A549 (cell line): ENCODE measurements around the gene USP24.

Experiments
- BHLHE40 ChIP-seq: IDR thresholded peaks from 2 replicates; pipeline ENCODE4 v1.6.1; 2012; ENCODE audit warnings: low read depth, low read length, inconsistent platforms
- HOXA7 ChIP-seq: fragments of 250-450 bp; sonication (Bioruptor Pico); IDR thresholded peaks from 2 replicates; pipeline ENCODE4 v1.5.0; 2020; ENCODE audit warnings: mild to moderate bottlenecking, moderate library complexity
- POLR2A ChIP-seq: IDR thresholded peaks from 2 replicates; pipeline ENCODE4 v1.6.1; 2012; ENCODE audit warnings: mild to moderate bottlenecking, low read length

GRCh38 chr1:55172687-55173086 lies 42.5 kb downstream of the USP24 start:
- no peak for TF ChIP-seq POLR2A
- no peak for TF ChIP-seq BHLHE40
- TF ChIP-seq HOXA7 (CRISPR knock-in tag): no peak
